ENCODE measurements around the gene GDPD1. TPM values are rescaled to one million over a fixed set of nuclear protein-coding genes. Genes with fewer than 3 reads are reported as not detected.

GDPD1 gene
- total RNA-seq, 1 experiment from 2014 or later, result 6.0 TPM

DNA sequence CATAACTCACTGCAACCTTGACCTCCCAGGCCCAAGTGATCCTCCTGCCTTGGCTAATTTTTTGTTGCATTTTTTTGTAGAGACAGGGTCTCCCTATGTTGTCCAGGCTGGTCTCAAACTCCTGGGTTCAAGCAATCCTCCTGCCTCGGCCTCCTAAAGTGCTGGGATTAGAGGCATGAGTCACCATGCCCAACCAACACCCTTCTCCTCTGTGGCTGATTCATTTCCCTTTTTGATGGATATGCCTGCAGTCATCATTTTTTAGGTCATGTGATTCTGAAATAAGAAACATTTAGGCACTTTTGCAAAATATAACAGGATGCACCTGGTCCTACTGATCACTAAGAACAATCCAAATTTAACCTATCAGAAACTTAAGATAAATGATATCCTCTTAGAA, 67.1 kb downstream of the GDPD1 start (continued):
- TF ChIP-seq, protein P1, sequence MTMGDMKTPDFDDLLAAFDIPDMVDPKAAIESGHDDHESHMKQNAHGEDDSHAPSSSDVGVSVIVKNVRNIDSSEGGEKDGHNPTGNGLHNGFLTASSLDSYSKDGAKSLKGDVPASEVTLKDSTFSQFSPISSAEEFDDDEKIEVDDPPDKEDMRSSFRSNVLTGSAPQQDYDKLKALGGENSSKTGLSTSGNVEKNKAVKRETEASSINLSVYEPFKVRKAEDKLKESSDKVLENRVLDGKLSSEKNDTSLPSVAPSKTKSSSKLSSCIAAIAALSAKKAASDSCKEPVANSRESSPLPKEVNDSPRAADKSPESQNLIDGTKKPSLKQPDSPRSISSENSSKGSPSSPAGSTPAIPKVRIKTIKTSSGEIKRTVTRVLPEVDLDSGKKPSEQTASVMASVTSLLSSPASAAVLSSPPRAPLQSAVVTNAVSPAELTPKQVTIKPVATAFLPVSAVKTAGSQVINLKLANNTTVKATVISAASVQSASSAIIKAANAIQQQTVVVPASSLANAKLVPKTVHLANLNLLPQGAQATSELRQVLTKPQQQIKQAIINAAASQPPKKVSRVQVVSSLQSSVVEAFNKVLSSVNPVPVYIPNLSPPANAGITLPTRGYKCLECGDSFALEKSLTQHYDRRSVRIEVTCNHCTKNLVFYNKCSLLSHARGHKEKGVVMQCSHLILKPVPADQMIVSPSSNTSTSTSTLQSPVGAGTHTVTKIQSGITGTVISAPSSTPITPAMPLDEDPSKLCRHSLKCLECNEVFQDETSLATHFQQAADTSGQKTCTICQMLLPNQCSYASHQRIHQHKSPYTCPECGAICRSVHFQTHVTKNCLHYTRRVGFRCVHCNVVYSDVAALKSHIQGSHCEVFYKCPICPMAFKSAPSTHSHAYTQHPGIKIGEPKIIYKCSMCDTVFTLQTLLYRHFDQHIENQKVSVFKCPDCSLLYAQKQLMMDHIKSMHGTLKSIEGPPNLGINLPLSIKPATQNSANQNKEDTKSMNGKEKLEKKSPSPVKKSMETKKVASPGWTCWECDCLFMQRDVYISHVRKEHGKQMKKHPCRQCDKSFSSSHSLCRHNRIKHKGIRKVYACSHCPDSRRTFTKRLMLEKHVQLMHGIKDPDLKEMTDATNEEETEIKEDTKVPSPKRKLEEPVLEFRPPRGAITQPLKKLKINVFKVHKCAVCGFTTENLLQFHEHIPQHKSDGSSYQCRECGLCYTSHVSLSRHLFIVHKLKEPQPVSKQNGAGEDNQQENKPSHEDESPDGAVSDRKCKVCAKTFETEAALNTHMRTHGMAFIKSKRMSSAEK (CRISPR knock-in tag; IDR thresholded peaks at IDR 0.05; ENCODE audit: borderline replicate concordance), result no peak
- TF ChIP-seq RORB (CRISPR knock-in tag; IDR thresholded peaks at IDR 0.05) (no peak), OVOL2 (CRISPR knock-in tag; IDR thresholded peaks at IDR 0.05; ENCODE audit: borderline replicate concordance) (no peak), ESRRA (CRISPR knock-in tag; IDR thresholded peaks at IDR 0.05; ENCODE audit: borderline replicate concordance) (no peak), ZBTB21 (CRISPR knock-in tag; IDR thresholded peaks at IDR 0.05; ENCODE audit: borderline replicate concordance) (no peak), RELA (CRISPR knock-in tag; IDR thresholded peaks at IDR 0.05; ENCODE audit: borderline replicate concordance) (no peak), GTF2I (CRISPR knock-in tag; conservative IDR thresholded peaks at IDR 0.05) (no peak)

- no peak for TF ChIP-seq NFE2L1 (CRISPR knock-in tag; IDR thresholded peaks at IDR 0.05)
- TF ChIP-seq NFYB (CRISPR knock-in tag; conservative IDR thresholded peaks at IDR 0.05; ENCODE audit: low read depth), result no peak
- TF ChIP-seq ZNF416 (CRISPR knock-in tag; IDR thresholded peaks at IDR 0.05), result no peak
- no peak for TF ChIP-seq GTF2I (CRISPR knock-in tag; conservative IDR thresholded peaks at IDR 0.05)
- no peak for TF ChIP-seq ZNF423 (CRISPR knock-in tag; IDR thresholded peaks at IDR 0.05)
- TF ChIP-seq, protein P2, sequence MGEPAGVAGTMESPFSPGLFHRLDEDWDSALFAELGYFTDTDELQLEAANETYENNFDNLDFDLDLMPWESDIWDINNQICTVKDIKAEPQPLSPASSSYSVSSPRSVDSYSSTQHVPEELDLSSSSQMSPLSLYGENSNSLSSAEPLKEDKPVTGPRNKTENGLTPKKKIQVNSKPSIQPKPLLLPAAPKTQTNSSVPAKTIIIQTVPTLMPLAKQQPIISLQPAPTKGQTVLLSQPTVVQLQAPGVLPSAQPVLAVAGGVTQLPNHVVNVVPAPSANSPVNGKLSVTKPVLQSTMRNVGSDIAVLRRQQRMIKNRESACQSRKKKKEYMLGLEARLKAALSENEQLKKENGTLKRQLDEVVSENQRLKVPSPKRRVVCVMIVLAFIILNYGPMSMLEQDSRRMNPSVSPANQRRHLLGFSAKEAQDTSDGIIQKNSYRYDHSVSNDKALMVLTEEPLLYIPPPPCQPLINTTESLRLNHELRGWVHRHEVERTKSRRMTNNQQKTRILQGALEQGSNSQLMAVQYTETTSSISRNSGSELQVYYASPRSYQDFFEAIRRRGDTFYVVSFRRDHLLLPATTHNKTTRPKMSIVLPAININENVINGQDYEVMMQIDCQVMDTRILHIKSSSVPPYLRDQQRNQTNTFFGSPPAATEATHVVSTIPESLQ (CRISPR knock-in tag; IDR thresholded peaks at IDR 0.05), result no peak
- no peak for TF ChIP-seq HMGA2 (CRISPR knock-in tag; IDR thresholded peaks at IDR 0.05)
- TF ChIP-seq SOX15 (CRISPR knock-in tag; IDR thresholded peaks at IDR 0.05), result no peak
- TF ChIP-seq, protein P3, sequence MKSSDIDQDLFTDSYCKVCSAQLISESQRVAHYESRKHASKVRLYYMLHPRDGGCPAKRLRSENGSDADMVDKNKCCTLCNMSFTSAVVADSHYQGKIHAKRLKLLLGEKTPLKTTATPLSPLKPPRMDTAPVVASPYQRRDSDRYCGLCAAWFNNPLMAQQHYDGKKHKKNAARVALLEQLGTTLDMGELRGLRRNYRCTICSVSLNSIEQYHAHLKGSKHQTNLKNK (CRISPR knock-in tag; IDR thresholded peaks at IDR 0.05), result no peak
- no peak for TF ChIP-seq KAT7 (CRISPR knock-in tag; IDR thresholded peaks at IDR 0.05; ENCODE audit: borderline replicate concordance)
- TF ChIP-seq, protein P4, sequence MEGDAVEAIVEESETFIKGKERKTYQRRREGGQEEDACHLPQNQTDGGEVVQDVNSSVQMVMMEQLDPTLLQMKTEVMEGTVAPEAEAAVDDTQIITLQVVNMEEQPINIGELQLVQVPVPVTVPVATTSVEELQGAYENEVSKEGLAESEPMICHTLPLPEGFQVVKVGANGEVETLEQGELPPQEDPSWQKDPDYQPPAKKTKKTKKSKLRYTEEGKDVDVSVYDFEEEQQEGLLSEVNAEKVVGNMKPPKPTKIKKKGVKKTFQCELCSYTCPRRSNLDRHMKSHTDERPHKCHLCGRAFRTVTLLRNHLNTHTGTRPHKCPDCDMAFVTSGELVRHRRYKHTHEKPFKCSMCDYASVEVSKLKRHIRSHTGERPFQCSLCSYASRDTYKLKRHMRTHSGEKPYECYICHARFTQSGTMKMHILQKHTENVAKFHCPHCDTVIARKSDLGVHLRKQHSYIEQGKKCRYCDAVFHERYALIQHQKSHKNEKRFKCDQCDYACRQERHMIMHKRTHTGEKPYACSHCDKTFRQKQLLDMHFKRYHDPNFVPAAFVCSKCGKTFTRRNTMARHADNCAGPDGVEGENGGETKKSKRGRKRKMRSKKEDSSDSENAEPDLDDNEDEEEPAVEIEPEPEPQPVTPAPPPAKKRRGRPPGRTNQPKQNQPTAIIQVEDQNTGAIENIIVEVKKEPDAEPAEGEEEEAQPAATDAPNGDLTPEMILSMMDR (IDR thresholded peaks at IDR 0.05), result no peak
- no peak for TF ChIP-seq GRHL2 (CRISPR knock-in tag; IDR thresholded peaks at IDR 0.05; ENCODE audit: insufficient replicate concordance, severe bottlenecking)
- TF ChIP-seq, protein P5, sequence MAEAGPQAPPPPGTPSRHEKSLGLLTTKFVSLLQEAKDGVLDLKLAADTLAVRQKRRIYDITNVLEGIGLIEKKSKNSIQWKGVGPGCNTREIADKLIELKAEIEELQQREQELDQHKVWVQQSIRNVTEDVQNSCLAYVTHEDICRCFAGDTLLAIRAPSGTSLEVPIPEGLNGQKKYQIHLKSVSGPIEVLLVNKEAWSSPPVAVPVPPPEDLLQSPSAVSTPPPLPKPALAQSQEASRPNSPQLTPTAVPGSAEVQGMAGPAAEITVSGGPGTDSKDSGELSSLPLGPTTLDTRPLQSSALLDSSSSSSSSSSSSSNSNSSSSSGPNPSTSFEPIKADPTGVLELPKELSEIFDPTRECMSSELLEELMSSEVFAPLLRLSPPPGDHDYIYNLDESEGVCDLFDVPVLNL (CRISPR knock-in tag; IDR thresholded peaks at IDR 0.05; ENCODE audit: borderline replicate concordance, low read depth), result no peak
- no peak for TF ChIP-seq NR3C1 (CRISPR knock-in tag; conservative IDR thresholded peaks at IDR 0.05; ENCODE audit: low read depth)
- H3K36me3 Mint-ChIP-seq, result peaks cover 2% of the 10 kb centered on the region; the same call in 1 of the 2 replicates
- ATAC-seq (no peak), DNase-seq (ENCODE audit: low spot score) (no peak)
- no peak overlapping the region for H3K27ac Mint-ChIP-seq
- H3K9me3 Mint-ChIP-seq, result no peaks in the 10 kb centered on the region
- H3K27me3 Mint-ChIP-seq (ENCODE audit: low read depth), result peaks cover 97% of the 10 kb centered on the region
- ChIA-PET CTCF (no interaction called here), POLR2A (no interaction called here)
- H3K4me3 Mint-ChIP-seq, result no peak overlapping the region
- H3K4me1 Mint-ChIP-seq, result peaks cover 18% of the 10 kb centered on the region
Measured at GRCh38 chr17:59287891-59288290, 67.6 kb downstream of the GDPD1 start.

Measured in WTC11 (cell line).